CD4-positive, alpha-beta T cell (primary cell): ENCODE results near the gene ZMYND15. TPM values are rescaled to one million over a fixed set of nuclear protein-coding genes. Genes with fewer than 3 reads are reported as not detected.
"Not testable (repeated sequence)": the region's sequence is repeated elsewhere in the genome, so short reads cannot be mapped to it uniquely, and the experiment has no call there.

Experiments used
- ATAC-seq: fragments of 200-7000 bp; cut with Tn5 transposase; one replicate; pipeline ENCODE4 v1.10.0; 2022; ENCODE audit warnings: mild to moderate bottlenecking; ENCODE audit not compliant: poor library complexity
- CTCF ChIA-PET: fragments of 350-600 bp; sonication (Branson Sonifier 250); formaldehyde crosslinking; loops from one replicate; lab custom pipeline; 2021; ENCODE audit warnings: antibody characterized with exemption, inconsistent platforms; lab: Charles Lee
- POLR2A ChIA-PET: fragments of 350-600 bp; sonication (Branson Sonifier 250); formaldehyde crosslinking; loops from one replicate; lab custom pipeline; 2021; ENCODE audit warnings: antibody characterized with exemption, inconsistent platforms; lab: Charles Lee
- DNase-seq, 14 experiments: peaks; one replicate each; pipeline ENCODE4 v3.0.0-alpha.2; 2013 to 2020; ENCODE audit warnings: mixed read lengths in 2 of 14
- H3K27ac ChIP-seq, 2 donors: one replicate each; pipeline versions ENCODE4 v1.5.1 to v1.7.0; 2013; ENCODE audit warnings: low read length in 2 of 2, low read depth in 1 of 2, mild to moderate bottlenecking in 1 of 2
- H3K27me3 ChIP-seq, 2 experiments: 1 replicate in 1 of 2; 2 replicates in 1 of 2; pipeline versions ENCODE4 v1.6.1 to v1.7.0; 2013; ENCODE audit warnings: low read length in 2 of 2, control low read depth in 1 of 2, mild to moderate bottlenecking in 1 of 2, moderate library complexity in 1 of 2; ENCODE audit not compliant: insufficient read depth in 2 of 2, control insufficient read depth in 1 of 2
- H3K36me3 ChIP-seq: one replicate; pipeline ENCODE4 v1.6.1; 2013; ENCODE audit warnings: low read length, control low read depth; ENCODE audit not compliant: insufficient read depth
- H3K4me1 ChIP-seq: one replicate; pipeline ENCODE4 v1.6.1; 2013; ENCODE audit warnings: low read length, control low read depth; ENCODE audit not compliant: insufficient read depth
- H3K4me3 ChIP-seq: one replicate; pipeline ENCODE4 v1.5.1; 2013; ENCODE audit warnings: mild to moderate bottlenecking, low read length, moderate library complexity
- H3K9me3 ChIP-seq, 2 experiments: 1 replicate in 1 of 2; 2 replicates in 1 of 2; pipeline versions ENCODE4 v1.6.1 to v1.7.0; 2013; ENCODE audit warnings: low read length in 2 of 2, mild to moderate bottlenecking in 2 of 2, control low read depth in 1 of 2, moderate library complexity in 1 of 2; ENCODE audit not compliant: control insufficient read depth in 1 of 2, insufficient read depth in 1 of 2
- H3K27ac Mint-ChIP-seq: one replicate; pipeline ENCODE4 v1.8.0; 2020; ENCODE audit warnings: mixed read lengths
- H3K27me3 Mint-ChIP-seq: one replicate; pipeline ENCODE4 v1.8.0; 2021; ENCODE audit warnings: mixed read lengths
- H3K36me3 Mint-ChIP-seq: one replicate; pipeline ENCODE4 v1.8.0; 2021; ENCODE audit warnings: low read depth, mixed read lengths
- H3K4me1 Mint-ChIP-seq: one replicate; pipeline ENCODE4 v1.8.0; 2021; ENCODE audit warnings: low read depth, mixed read lengths
- H3K4me3 Mint-ChIP-seq: one replicate; pipeline ENCODE4 v1.8.0; 2020; ENCODE audit warnings: mild to moderate bottlenecking, mixed read lengths
- H3K9me3 Mint-ChIP-seq: one replicate; pipeline ENCODE4 v1.8.0; 2020; ENCODE audit warnings: mixed read lengths
- CTCF ChIP-seq: fragments of 200-600 bp; IDR thresholded peaks from one replicate; pipeline ENCODE4 v1.8.0; 2022; ENCODE audit warnings: antibody characterized with exemption, mild to moderate bottlenecking
- intact Hi-C, 2 experiments: fragments of 100-400 bp; cut with DNase I in 1 of 2; cut with micrococcal nuclease in 1 of 2; formaldehyde crosslinking; loops; one replicate each; pipeline versions ENCODE4 v1.15.1 to v1.9.0; 2023 to 2025; cut with DNase I, micrococcal nuclease
- polyA plus RNA-seq, 2 donors: library from polyadenylated mRNA; unstranded; fragments of 120-200 nt; gene quantifications; one replicate each; pipeline ENCODE4 v1.2.1, GENCODE V29; 2013
- total RNA-seq, 174 experiments: library from RNA in 2 of 174; stranded (reverse) in 2 of 174; gene quantifications; one replicate each; pipeline ENCODE4 v1.2.3 and lab custom pipeline; 2021 to 2026

Gene ZMYND15, protein sequence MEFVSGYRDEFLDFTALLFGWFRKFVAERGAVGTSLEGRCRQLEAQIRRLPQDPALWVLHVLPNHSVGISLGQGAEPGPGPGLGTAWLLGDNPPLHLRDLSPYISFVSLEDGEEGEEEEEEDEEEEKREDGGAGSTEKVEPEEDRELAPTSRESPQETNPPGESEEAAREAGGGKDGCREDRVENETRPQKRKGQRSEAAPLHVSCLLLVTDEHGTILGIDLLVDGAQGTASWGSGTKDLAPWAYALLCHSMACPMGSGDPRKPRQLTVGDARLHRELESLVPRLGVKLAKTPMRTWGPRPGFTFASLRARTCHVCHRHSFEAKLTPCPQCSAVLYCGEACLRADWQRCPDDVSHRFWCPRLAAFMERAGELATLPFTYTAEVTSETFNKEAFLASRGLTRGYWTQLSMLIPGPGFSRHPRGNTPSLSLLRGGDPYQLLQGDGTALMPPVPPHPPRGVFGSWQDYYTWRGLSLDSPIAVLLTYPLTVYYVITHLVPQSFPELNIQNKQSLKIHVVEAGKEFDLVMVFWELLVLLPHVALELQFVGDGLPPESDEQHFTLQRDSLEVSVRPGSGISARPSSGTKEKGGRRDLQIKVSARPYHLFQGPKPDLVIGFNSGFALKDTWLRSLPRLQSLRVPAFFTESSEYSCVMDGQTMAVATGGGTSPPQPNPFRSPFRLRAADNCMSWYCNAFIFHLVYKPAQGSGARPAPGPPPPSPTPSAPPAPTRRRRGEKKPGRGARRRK
- 1 to 10 TPM; 3.1 to 3.3 TPM for total RNA-seq
- polyA plus RNA-seq (2013, experiment 1 of 2): 0.28 TPM
- 0.54 TPM for polyA plus RNA-seq (2013, experiment 2 of 2)
- total RNA-seq (lab: John Stamatoyannopoulos, UW): 0 to 3.9 (median 0.53) reads per million in 172 experiments

DNA sequence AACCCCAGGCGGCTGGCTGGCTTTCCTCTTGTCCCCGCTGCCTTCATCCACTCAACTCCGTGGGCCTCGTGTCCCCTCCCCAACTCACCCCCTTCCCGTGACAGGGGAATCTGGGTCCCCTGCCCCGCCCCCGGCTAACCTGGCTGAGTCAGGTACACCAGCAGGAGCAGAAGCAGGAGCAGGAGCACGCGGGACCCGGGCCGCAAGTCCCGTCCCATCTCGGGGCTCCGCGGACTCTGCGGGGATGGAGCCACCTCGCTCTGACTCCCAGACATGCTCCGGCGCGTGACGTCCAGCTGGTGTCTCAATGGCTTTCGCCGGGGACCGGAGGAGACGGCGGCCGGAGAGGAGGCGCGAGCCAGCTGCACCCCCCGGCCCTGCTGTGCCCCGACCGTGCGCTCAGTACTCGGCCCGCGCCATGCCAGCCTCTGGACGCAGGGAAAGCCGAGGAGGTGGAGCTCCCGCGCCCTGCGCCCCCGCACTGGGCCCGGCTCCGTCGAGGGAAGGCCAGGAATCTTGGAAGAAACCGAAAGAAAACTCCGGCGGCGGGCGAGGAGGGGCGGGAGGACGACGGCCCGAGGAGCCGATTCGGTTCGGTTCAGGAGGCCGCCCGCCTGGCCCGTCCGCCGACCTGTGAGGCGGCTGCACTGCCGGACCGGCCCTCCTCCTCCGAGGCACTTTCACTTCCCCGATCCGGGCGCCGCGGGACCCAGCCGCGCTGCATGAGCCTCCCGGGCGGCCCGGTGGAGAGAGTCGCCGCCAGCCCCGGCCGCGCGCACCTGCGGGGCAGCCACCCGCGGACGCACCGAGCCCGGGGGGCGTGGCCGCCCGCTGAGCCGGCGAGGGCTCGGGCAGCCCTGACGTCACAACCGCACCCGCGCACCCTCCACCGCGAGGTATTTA, at the start of gene ZMYND15, which contains the start of gene CXCL16:
ZMYND15 (plus strand) TSS at position 712 of the 903 bp plus-strand sequence. CDS start 716 bp downstream, outside the sequence.
CXCL16 (minus strand) TSS at position 807 of the 903 bp plus-strand sequence; CDS start at position 218, 589 bp downstream.
- intact Hi-C loops: loop anchor here in 1 of 2 experiments (5.0 kb wide), 1 partner anchor 37 kb away; the partner anchor contains the start of gene PELP1
- ATAC-seq: peak; percentile 70
- TF ChIP-seq CTCF: no peak
- Mint-ChIP-seq H3K9me3 (no peaks in the 10 kb centered on the region), H3K27ac (peak within 1 kb of the TSS; percentile 89), H3K4me3 (peak within 1 kb of the TSS; percentile 97), H3K4me1 (peaks cover 23% of the 10 kb centered on the region), H3K36me3 (peaks cover 3% of the 10 kb centered on the region), H3K27me3 (peaks cover 25% of the 10 kb centered on the region)
- peaks cover 6 to 20% of the 10 kb centered on the region in 2 experiments for H3K27me3 ChIP-seq
- H3K4me3 ChIP-seq: peak within 1 kb of the TSS; percentile 72
- ChIA-PET POLR2A (interaction anchor here (0.7 to 1.5 kb wide), 10 partner anchors 9 to 228 kb away, joined by 3 to 6 read pairs (median 3); partner anchors contain the start of genes ARRB2, C17orf107 and PSMB6), CTCF (interaction anchor here (1.7 to 1.8 kb wide), 2 partner anchors 29 to 51 kb away, joined by 6 to 10 read pairs; partner anchors contain the start of gene ARRB2)
- H3K36me3 ChIP-seq: no peaks in the 10 kb centered on the region
- peak in 13 of 14 experiments; percentile 40 to 89 (median 59) for DNase-seq
- H3K27ac ChIP-seq: no peak within 1 kb of the TSS
- H3K4me1 ChIP-seq: peaks cover 24% of the 10 kb centered on the region
- H3K9me3 ChIP-seq: peaks cover 0 to 5% of the 10 kb centered on the region in 2 experiments

DNA sequence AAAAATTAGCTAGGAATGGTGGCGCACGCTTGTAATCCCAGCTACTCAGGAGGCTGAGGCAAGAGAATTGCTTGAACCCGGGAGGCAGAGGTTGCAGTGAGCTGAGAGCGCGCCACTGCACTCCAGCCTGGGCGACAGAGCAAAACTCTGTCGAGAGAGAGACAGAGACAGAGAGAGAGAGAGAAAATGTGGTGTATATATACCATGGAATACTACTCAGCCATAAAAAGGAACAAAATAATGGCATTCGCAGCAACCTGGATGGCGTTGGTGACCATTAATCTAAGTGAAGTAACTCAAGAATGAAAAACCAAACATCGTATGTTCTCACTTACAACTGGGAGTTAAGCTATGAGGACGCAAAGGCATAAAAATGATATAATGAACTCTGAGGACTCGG, 49.8 kb upstream of the ZMYND15 start:
- H3K36me3 Mint-ChIP-seq: peaks cover 83% of the 10 kb centered on the region
- not testable (repeated sequence) for H3K27me3 Mint-ChIP-seq, H3K4me3 Mint-ChIP-seq

DNA sequence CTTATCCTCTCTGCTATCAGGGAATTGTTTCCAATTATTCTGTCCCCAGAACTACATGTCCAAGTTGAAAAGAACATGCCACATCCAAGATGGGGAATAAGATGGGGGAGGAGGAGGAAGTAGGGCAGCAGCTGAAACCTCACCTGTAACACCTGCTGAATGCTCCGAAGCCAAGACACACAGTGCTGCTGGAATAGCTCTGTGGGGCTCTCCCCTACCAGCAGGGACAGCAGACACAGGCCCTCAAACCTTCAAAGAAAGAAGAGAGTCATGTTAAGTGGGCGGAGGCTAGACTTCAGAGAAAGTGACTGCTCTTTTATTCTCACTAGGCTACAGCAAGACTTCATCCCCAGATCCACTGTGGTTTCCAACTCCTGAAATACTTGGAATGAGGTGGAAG, 48.9 kb upstream of the ZMYND15 start:
- H3K36me3 Mint-ChIP-seq: peaks cover 76% of the 10 kb centered on the region
- POLR2A ChIA-PET: interaction anchor here (1.4 kb wide), 1 partner anchor 13 kb away, joined by 3 read pairs; no protein-coding TSS in a partner anchor
- no peak overlapping the region for H3K27ac Mint-ChIP-seq
- Histone ChIP-seq H3K4me1 (peaks cover 8% of the 10 kb centered on the region), H3K27ac (no peak overlapping the region), H3K36me3 (peaks cover 39% of the 10 kb centered on the region), H3K9me3 (no peaks in the 10 kb centered on the region), H3K4me3 (no peak overlapping the region), H3K27me3 (no peaks in the 10 kb centered on the region)
- H3K27me3 Mint-ChIP-seq: no peaks in the 10 kb centered on the region
- CTCF ChIA-PET: no interaction called here
- peaks cover 42% of the 10 kb centered on the region for H3K4me1 Mint-ChIP-seq
- no peak for TF ChIP-seq CTCF
- DNase-seq (no peak), ATAC-seq (no peak)
- no peaks in the 10 kb centered on the region for H3K9me3 Mint-ChIP-seq
- no peak overlapping the region for H3K4me3 Mint-ChIP-seq
- intact Hi-C loops: no loop called here

More for the DNA sequence above, 49.8 kb upstream of the ZMYND15 start:
- H3K4me3 ChIP-seq, H3K27ac ChIP-seq, intact Hi-C loops, H3K9me3 Mint-ChIP-seq, CTCF ChIA-PET, H3K27me3 ChIP-seq, ATAC-seq, DNase-seq, H3K9me3 ChIP-seq, H3K27ac Mint-ChIP-seq, H3K4me1 ChIP-seq: not testable (repeated sequence)
- POLR2A ChIA-PET: interaction anchor here (1.4 kb wide), 1 partner anchor 14 kb away, joined by 3 read pairs; no protein-coding TSS in a partner anchor
- peaks cover 47% of the 10 kb centered on the region for H3K4me1 Mint-ChIP-seq
- H3K36me3 ChIP-seq: peaks cover 45% of the 10 kb centered on the region
